GM18873 (cell line): ENCODE data around the gene PITPNC1.
A peak's percentile ranks its signal among the peaks of the same experiment; 100 is the strongest.
"Not testable (repeated sequence)": the region's sequence is repeated elsewhere in the genome, so short reads cannot be mapped to it uniquely, and the experiment has no call there.

ENCODE experiments used
- ATAC-seq: cut with Tn5 transposase; IDR thresholded peaks from one replicate; pipeline ENCODE4 v1.9.1; 2021; ENCODE audit warnings: mild to moderate bottlenecking, moderate library complexity, moderate number of reproducible peaks; ENCODE audit not compliant: unreplicated experiment, low FRiP score

Gene PITPNC1

GRCh38 chr17:67366193-67367157 is 10.6 kb upstream of the PITPNC1 start, which contains the start of gene PSMD12:
TSS of gene PSMD12 (minus strand) at chr17:67366577. CDS start at chr17:67366519, 58 bp downstream.
- peak; percentile 79 for ATAC-seq

GRCh38 chr17:67369676-67370075 is 7.4 kb upstream of the PITPNC1 start:
- no peak for ATAC-seq

GRCh38 chr17:67372751-67373150 is 4.3 kb upstream of the PITPNC1 start:
- no peak for ATAC-seq

GRCh38 chr17:67374329-67375053 is 2.6 kb upstream of the PITPNC1 start:
- ATAC-seq: no peak

- ATAC-seq: no peak
Measured at GRCh38 chr17:67375054-67375427, 2.0 kb upstream of the PITPNC1 start.

GRCh38 chr17:67375716-67376115 is 1.4 kb upstream of the PITPNC1 start:
- ATAC-seq: no peak

GRCh38 chr17:67376415-67376736 is 705 bp upstream of the PITPNC1 start:
- ATAC-seq: no peak

- ATAC-seq: peak; percentile 12
Measured at GRCh38 chr17:67377488-67378453, 690 bp downstream of the PITPNC1 start.

GRCh38 chr17:67378454-67379250 is 1.6 kb downstream of the PITPNC1 start:
- no peak for ATAC-seq

GRCh38 chr17:67379251-67379630 is 2.2 kb downstream of the PITPNC1 start:
- no peak for ATAC-seq

- no peak for ATAC-seq
Measured at GRCh38 chr17:67381929-67382257, 4.8 kb downstream of the PITPNC1 start.

- ATAC-seq: no peak
Measured at GRCh38 chr17:67385122-67385988, 8.3 kb downstream of the PITPNC1 start.

- ATAC-seq: no peak
Measured at GRCh38 chr17:67386965-67387551, 10.0 kb downstream of the PITPNC1 start.

- not testable (repeated sequence) for ATAC-seq
Measured at GRCh38 chr17:67388536-67388935, 11.5 kb downstream of the PITPNC1 start.

GRCh38 chr17:67388986-67389385 is 11.9 kb downstream of the PITPNC1 start:
- ATAC-seq: no peak

GRCh38 chr17:67390006-67390645 is 13.0 kb downstream of the PITPNC1 start:
- ATAC-seq: no peak

GRCh38 chr17:67390646-67391361 is 13.7 kb downstream of the PITPNC1 start:
- ATAC-seq: peak; percentile 85
